GM12878 (cell line): ENCODE measurements around the gene C2CD4D. TPM values are rescaled to one million over a fixed set of nuclear protein-coding genes. Genes with fewer than 3 reads are reported as not detected.

Experiments
- ATAC-seq: fragments of 200-7000 bp; cut with Tn5 transposase; 3 replicates; pipeline ENCODE4 v1.9.1; 2020; ENCODE audit warnings: mild to moderate bottlenecking, moderate library complexity
- BruUV-seq: library from RNA; stranded (reverse); fragments of 400-500 nt; replicated peaks from 2 replicates; lab custom pipeline; 2021; lab: Mats Ljungman, UMichigan
- CTCF ChIA-PET: fragments of 300-600 bp; sonication (Branson Sonifier 250); formaldehyde crosslinking; extraction: SDS; loops from one replicate; lab custom pipeline; 2021; ENCODE audit warnings: inconsistent platforms; lab: Yijun Ruan, JAX
- POLR2A ChIA-PET: fragments of 350-600 bp; formaldehyde crosslinking; extraction: SDS; loops from one replicate; lab custom pipeline; 2021; ENCODE audit warnings: inconsistent platforms; lab: Charles Lee
- RAD21 ChIA-PET: fragments of 300-600 bp; sonication (Branson Sonifier 250); formaldehyde crosslinking; loops from one replicate; lab custom pipeline; 2023; ENCODE audit warnings: antibody characterized with exemption; ENCODE audit not compliant: unreplicated experiment; lab: Charles Lee
- SMC1A ChIA-PET: fragments of 300-600 bp; sonication (Branson Sonifier 250); formaldehyde crosslinking; loops from one replicate; lab custom pipeline; 2023; ENCODE audit not compliant: unreplicated experiment, uncharacterized antibody; lab: Charles Lee
- DNase-seq: peaks from one replicate; pipeline ENCODE4 v3.0.0-alpha.2; 2011; ENCODE audit warnings: low read depth, low spot score
- FAIRE-seq: peaks from 3 replicates; lab custom pipeline; 2011; peaks lifted over from hg19 to GRCh38; lab: Jason Lieb, UNC
- H2AFZ ChIP-seq: 2 replicates; pipeline ENCODE4 v1.6.0; 2011; ENCODE audit warnings: low read depth, low read length, control low read depth; ENCODE audit not compliant: control insufficient read depth
- H3K27ac ChIP-seq: 2 replicates; pipeline ENCODE4 v1.5.1; 2011; ENCODE audit warnings: control low read depth; ENCODE audit not compliant: control insufficient read depth, insufficient read depth
- H3K27me3 ChIP-seq, 2 experiments: replicated peaks in 1 of 2; 2 replicates each; pipeline versions ENCODE4 v1.6.0 to v1.6.1; 2011; ENCODE audit warnings: low read length in 1 of 2; ENCODE audit not compliant: control insufficient read depth in 2 of 2, insufficient read depth in 2 of 2
- H3K36me3 ChIP-seq, 2 experiments: 2 replicates each; pipeline ENCODE4 v1.5.1; 2011; ENCODE audit warnings: low read length in 1 of 2; ENCODE audit not compliant: control insufficient read depth in 2 of 2, insufficient read depth in 2 of 2
- H3K4me1 ChIP-seq: 2 replicates; pipeline ENCODE4 v1.6.1; 2011; ENCODE audit warnings: mild to moderate bottlenecking, low read length, moderate library complexity, mixed read lengths; ENCODE audit not compliant: control insufficient read depth, insufficient read depth
- H3K4me2 ChIP-seq: 2 replicates; pipeline ENCODE4 v1.6.0; 2011; ENCODE audit warnings: control low read depth; ENCODE audit not compliant: control insufficient read depth, insufficient read depth
- H3K4me3 ChIP-seq: fragments of 200-600 bp; sonication (generic); 2 replicates; pipeline ENCODE4 v1.5.1; 2016
- H3K79me2 ChIP-seq: 2 replicates; pipeline ENCODE4 v1.6.0; 2011; ENCODE audit warnings: low read length; ENCODE audit not compliant: control insufficient read depth, insufficient read depth
- H3K9ac ChIP-seq: 2 replicates; pipeline ENCODE4 v1.8.0; 2011; ENCODE audit warnings: low read length, control low read depth, mixed read lengths; ENCODE audit not compliant: control insufficient read depth, insufficient read depth
- H3K9me3 ChIP-seq: replicated peaks from 3 replicates; pipeline ENCODE4 v1.5.1; 2011; ENCODE audit warnings: mild to moderate bottlenecking, low read length; ENCODE audit not compliant: control insufficient read depth, insufficient read depth
- H4K20me1 ChIP-seq: 2 replicates; pipeline ENCODE4 v1.6.0; 2011; ENCODE audit not compliant: control insufficient read depth, insufficient read depth
- CBX5 ChIP-seq: sonication (generic); IDR thresholded peaks from 2 replicates; pipeline ENCODE4 v1.6.1; 2016; ENCODE audit warnings: low read depth, moderate library complexity, mild to moderate bottlenecking, inconsistent platforms
- CHD1 ChIP-seq: IDR thresholded peaks from 2 replicates; pipeline ENCODE4 v1.6.1; 2012; ENCODE audit warnings: low read depth, low read length, improper control_type of control experiment
- CHD4 ChIP-seq: fragments of 200-600 bp; sonication (generic); IDR thresholded peaks from 2 replicates; pipeline ENCODE4 v1.6.1; 2016; ENCODE audit warnings: mild to moderate bottlenecking
- ETV6 ChIP-seq, 2 experiments: fragments of 450-650 bp in 1 of 2; IDR thresholded peaks in 1 of 2; conservative IDR thresholded peaks in 1 of 2; 2 replicates each; pipeline ENCODE4 v1.6.1; 2014; ENCODE audit warnings: antibody characterized with exemption in 1 of 2, borderline replicate concordance in 1 of 2, low read depth in 1 of 2, mild to moderate bottlenecking in 1 of 2, moderate library complexity in 1 of 2
- FOXM1 ChIP-seq: IDR thresholded peaks from 2 replicates; pipeline ENCODE4 v1.6.1; 2012; ENCODE audit warnings: low read depth, mild to moderate bottlenecking, inconsistent platforms, low read length, moderate library complexity
- MXI1 ChIP-seq: fragments of 150-350 bp; IDR thresholded peaks from 2 replicates; pipeline ENCODE4 v1.6.1; 2011; ENCODE audit warnings: low read depth, mild to moderate bottlenecking, inconsistent platforms, low read length, improper control_type of control experiment
- MYC ChIP-seq: IDR thresholded peaks from 2 replicates; pipeline ENCODE4 v1.6.1; 2011; ENCODE audit warnings: mild to moderate bottlenecking, low read length, moderate library complexity, inconsistent platforms; ENCODE audit not compliant: insufficient read depth, insufficient replicate concordance, insufficient read length, severe bottlenecking
- NFYB ChIP-seq: IDR thresholded peaks from 2 replicates; pipeline ENCODE4 v1.6.1; 2011; ENCODE audit warnings: low read depth, mild to moderate bottlenecking, low read length, improper control_type of control experiment, moderate library complexity; ENCODE audit not compliant: insufficient read depth
- POLR2A ChIP-seq: IDR thresholded peaks from 2 replicates; pipeline ENCODE4 v1.6.1; 2011; ENCODE audit warnings: low read depth, mild to moderate bottlenecking, low read length
- RB1 ChIP-seq: fragments of 450-650 bp; formaldehyde crosslinking; IDR thresholded peaks from 2 replicates; pipeline ENCODE4 v1.6.1; 2017; ENCODE audit warnings: mild to moderate bottlenecking, borderline replicate concordance
- SMAD1 ChIP-seq: fragments of 450-650 bp; IDR thresholded peaks from 2 replicates; pipeline ENCODE4 v1.6.1; 2018; ENCODE audit warnings: mild to moderate bottlenecking, low read depth; ENCODE audit not compliant: partially characterized antibody
- TARDBP ChIP-seq: IDR thresholded peaks from 2 replicates; pipeline ENCODE4 v1.6.1; 2016; ENCODE audit warnings: borderline replicate concordance
- TBL1XR1 ChIP-seq: IDR thresholded peaks from 2 replicates; pipeline ENCODE4 v1.6.1; 2012; ENCODE audit warnings: low read depth, low read length, improper control_type of control experiment
- WGBS: methylation state at CpG from one replicate; pipeline ENCODE4 v1.1.6; 2016; ENCODE audit warnings: low lambda C conversion rate; ENCODE audit not compliant: insufficient replicate concordance, insufficient coverage; ENCODE audit errors: missing lambda C conversion rate; 5-methylcytosine and 5-hydroxymethylcytosine counted together
- in situ Hi-C: fragments of 300-500 bp; cut with MboI; formaldehyde crosslinking; loops from 9 replicates; pipeline ENCODE4 v1.14.3; 2018; ENCODE audit warnings: mixed read lengths
- intact Hi-C: fragments of 100-400 bp; cut with micrococcal nuclease; formaldehyde crosslinking; loops from one replicate; pipeline ENCODE4 v1.14.2; 2022; ENCODE audit not compliant: unreplicated experiment
- polyA plus RNA-seq, 11 experiments: library from polyadenylated mRNA; depleted of rRNA in 4 of 11; unstranded in 6 of 11; stranded (reverse) in 5 of 11; fragments of >200 nt; fragmentation: Nextera tagmentation in 4 of 11; fragmentation: Illumina TruSeq in 1 of 11; extraction: Ambion mirVana in 4 of 11; extraction: Trizol in 1 of 11; gene quantifications; 1 replicate in 1 of 11; 2 replicates in 10 of 11; pipeline versions ENCODE4 v1.2.1 to v1.2.3, GENCODE V29; 2011 to 2016; ENCODE audit warnings: inconsistent platforms in 2 of 11, missing spikeins in 2 of 11, low read depth in 1 of 11
- total RNA-seq, 4 experiments: library from RNA; depleted of rRNA in 3 of 4; stranded (reverse); fragments of >200 nt in 3 of 4; fragmentation: Illumina TruSeq in 1 of 4; extraction: Trizol in 1 of 4; gene quantifications; 2 replicates each; pipeline versions ENCODE4 v1.2.1 to v1.2.3, GENCODE V29; 2013 to 2021
- TF ChIP-seq, protein P1 (sequence below): fragments of 450-650 bp; IDR thresholded peaks from 2 replicates; pipeline ENCODE4 v1.6.1; 2014; ENCODE audit warnings: mild to moderate bottlenecking
- TF ChIP-seq, protein P2 (sequence below): IDR thresholded peaks from 2 replicates; pipeline ENCODE4 v1.6.1; 2011; ENCODE audit warnings: low read depth, low read length, improper control_type of control experiment, borderline replicate concordance
- TF ChIP-seq, protein P3 (sequence below): fragments of 450-650 bp; IDR thresholded peaks from 2 replicates; pipeline ENCODE4 v1.6.1; 2018; ENCODE audit warnings: mild to moderate bottlenecking, low read depth, moderate library complexity; ENCODE audit not compliant: partially characterized antibody
- TF ChIP-seq, protein P4 (sequence below): fragments of 450-650 bp; conservative IDR thresholded peaks from 2 replicates; pipeline ENCODE4 v1.6.1; 2017; ENCODE audit warnings: mild to moderate bottlenecking, moderate library complexity

Gene C2CD4D
- total and polyA plus RNA-seq, 10 of the 15 experiments (the other 5 are each of a cell fraction or from before 2014, with no cell fraction given), result 0.03 to 0.67 (median 0.13) TPM; not detected in 4

DNA sequence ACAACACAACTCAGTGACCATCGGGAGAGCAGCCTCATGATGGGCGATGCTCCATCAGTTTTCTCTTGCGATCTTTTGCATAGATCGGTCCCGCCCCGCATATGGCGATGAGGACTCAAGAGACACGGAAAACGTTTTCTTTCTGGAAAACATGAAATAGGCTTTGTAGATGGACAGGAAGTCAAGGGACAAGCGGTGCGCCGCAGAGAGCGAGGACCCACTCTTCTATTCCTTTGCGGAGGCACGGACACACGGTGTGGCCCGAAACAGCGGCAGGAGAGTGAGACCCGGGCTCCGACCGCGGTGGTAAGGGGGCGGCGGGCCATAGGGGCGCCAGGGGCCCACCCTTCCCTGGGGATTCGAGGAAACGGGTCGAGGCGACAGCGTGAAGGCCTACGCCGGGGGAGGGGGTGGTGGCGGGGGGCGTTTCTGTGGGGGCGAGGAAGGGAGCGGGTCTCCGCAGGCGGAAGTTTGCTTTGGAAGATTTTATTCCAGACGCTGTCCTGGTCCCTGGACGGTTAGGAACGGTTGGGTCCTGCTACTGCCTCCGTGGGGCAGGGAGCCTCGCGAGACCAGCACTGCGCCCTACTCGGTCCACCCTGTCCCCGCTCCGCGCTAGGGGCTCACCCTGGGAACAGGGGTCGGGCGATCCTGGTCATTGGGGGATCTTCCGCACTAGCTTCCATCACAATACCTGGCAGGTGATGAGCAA lies 48.5 kb downstream of the C2CD4D start:
- POLR2A ChIA-PET, result no interaction called here
- SMC1A ChIA-PET, result no interaction called here
- intact Hi-C loops, result no loop called here
- Histone ChIP-seq H3K36me3 (no peaks in the 10 kb centered on the region), H3K9me3 (no peaks in the 10 kb centered on the region), H2AFZ (peak overlapping the region; percentile 100), H3K4me2 (peak overlapping the region; percentile 99), H4K20me1 (no peaks in the 10 kb centered on the region), H3K4me3 (peak overlapping the region; percentile 82), H3K9ac (peak overlapping the region; percentile 68), H3K79me2 (no peaks in the 10 kb centered on the region; the same call in 1 of the 2 replicates), H3K4me1 (peaks cover 5% of the 10 kb centered on the region), H3K27me3 (no peaks in the 10 kb centered on the region), H3K27ac (no peak overlapping the region)
- CTCF ChIA-PET, result interaction anchor here (0.7 kb wide), 1 partner anchor 71 kb away, joined by 4 read pairs; no protein-coding TSS in a partner anchor
- in situ Hi-C loops, result no loop called here
- BruUV-seq, result TSS peak; percentile 90
- FAIRE-seq (no peak), ATAC-seq (peak; percentile 10), DNase-seq (no peak)
- WGBS, result 1% methylated on average over 38 of the region's 52 CpGs
- RAD21 ChIA-PET, result no interaction called here
- no peak for TF ChIP-seq TARDBP
- TF ChIP-seq CHD4, result no peak
- no peak for TF ChIP-seq MXI1
- TF ChIP-seq, protein P1, sequence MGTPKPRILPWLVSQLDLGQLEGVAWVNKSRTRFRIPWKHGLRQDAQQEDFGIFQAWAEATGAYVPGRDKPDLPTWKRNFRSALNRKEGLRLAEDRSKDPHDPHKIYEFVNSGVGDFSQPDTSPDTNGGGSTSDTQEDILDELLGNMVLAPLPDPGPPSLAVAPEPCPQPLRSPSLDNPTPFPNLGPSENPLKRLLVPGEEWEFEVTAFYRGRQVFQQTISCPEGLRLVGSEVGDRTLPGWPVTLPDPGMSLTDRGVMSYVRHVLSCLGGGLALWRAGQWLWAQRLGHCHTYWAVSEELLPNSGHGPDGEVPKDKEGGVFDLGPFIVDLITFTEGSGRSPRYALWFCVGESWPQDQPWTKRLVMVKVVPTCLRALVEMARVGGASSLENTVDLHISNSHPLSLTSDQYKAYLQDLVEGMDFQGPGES, result no peak
- TF ChIP-seq POLR2A, result no peak; the same call in 1 of the 2 replicates
- no peak for TF ChIP-seq NFYB
- TF ChIP-seq CHD1, result no peak
- TF ChIP-seq FOXM1, result no peak
- no peak for TF ChIP-seq SMAD1
- TF ChIP-seq, protein P2, sequence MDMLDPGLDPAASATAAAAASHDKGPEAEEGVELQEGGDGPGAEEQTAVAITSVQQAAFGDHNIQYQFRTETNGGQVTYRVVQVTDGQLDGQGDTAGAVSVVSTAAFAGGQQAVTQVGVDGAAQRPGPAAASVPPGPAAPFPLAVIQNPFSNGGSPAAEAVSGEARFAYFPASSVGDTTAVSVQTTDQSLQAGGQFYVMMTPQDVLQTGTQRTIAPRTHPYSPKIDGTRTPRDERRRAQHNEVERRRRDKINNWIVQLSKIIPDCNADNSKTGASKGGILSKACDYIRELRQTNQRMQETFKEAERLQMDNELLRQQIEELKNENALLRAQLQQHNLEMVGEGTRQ, result no peak
- peak; percentile 32; the same call in 1 of the 2 replicates for TF ChIP-seq RB1
- no peak for TF ChIP-seq MYC
- no peak for TF ChIP-seq TBL1XR1
- TF ChIP-seq CBX5, result 0 out of 2 replicates have a peak, but pooled peaks have one; percentile 7
- TF ChIP-seq ETV6 (conservative IDR thresholded peaks at IDR 0.05 in 1 of 2, IDR thresholded peaks at IDR 0.05 in 1 of 2; ENCODE audit: borderline replicate concordance in 1 of 2, low read depth in 1 of 2), result peak in 1 of 2 experiments; percentile 80; a peak in 1 of 4 replicates
- TF ChIP-seq, protein P3, sequence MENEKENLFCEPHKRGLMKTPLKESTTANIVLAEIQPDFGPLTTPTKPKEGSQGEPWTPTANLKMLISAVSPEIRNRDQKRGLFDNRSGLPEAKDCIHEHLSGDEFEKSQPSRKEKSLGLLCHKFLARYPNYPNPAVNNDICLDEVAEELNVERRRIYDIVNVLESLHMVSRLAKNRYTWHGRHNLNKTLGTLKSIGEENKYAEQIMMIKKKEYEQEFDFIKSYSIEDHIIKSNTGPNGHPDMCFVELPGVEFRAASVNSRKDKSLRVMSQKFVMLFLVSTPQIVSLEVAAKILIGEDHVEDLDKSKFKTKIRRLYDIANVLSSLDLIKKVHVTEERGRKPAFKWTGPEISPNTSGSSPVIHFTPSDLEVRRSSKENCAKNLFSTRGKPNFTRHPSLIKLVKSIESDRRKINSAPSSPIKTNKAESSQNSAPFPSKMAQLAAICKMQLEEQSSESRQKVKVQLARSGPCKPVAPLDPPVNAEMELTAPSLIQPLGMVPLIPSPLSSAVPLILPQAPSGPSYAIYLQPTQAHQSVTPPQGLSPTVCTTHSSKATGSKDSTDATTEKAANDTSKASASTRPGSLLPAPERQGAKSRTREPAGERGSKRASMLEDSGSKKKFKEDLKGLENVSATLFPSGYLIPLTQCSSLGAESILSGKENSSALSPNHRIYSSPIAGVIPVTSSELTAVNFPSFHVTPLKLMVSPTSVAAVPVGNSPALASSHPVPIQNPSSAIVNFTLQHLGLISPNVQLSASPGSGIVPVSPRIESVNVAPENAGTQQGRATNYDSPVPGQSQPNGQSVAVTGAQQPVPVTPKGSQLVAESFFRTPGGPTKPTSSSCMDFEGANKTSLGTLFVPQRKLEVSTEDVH, result no peak
- TF ChIP-seq, protein P4, sequence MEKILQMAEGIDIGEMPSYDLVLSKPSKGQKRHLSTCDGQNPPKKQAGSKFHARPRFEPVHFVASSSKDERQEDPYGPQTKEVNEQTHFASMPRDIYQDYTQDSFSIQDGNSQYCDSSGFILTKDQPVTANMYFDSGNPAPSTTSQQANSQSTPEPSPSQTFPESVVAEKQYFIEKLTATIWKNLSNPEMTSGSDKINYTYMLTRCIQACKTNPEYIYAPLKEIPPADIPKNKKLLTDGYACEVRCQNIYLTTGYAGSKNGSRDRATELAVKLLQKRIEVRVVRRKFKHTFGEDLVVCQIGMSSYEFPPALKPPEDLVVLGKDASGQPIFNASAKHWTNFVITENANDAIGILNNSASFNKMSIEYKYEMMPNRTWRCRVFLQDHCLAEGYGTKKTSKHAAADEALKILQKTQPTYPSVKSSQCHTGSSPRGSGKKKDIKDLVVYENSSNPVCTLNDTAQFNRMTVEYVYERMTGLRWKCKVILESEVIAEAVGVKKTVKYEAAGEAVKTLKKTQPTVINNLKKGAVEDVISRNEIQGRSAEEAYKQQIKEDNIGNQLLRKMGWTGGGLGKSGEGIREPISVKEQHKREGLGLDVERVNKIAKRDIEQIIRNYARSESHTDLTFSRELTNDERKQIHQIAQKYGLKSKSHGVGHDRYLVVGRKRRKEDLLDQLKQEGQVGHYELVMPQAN, result peak; percentile 23; the same call in 1 of the 2 replicates
